SU-DHL-6 (cell line): ENCODE data around the gene FRK.

Experiments
- H2AFZ ChIP-seq: fragments of 200-600 bp; sonication (generic); 2 replicates; pipeline ENCODE4 v1.6.1; 2014; ENCODE audit warnings: low read depth, mild to moderate bottlenecking, moderate library complexity, mixed read lengths, antibody characterized with exemption, low read length; ENCODE audit not compliant: severe bottlenecking
- H3F3A ChIP-seq: fragments of 200-600 bp; shearing (Covaris generic); 2 replicates; pipeline ENCODE4 v1.6.0; 2016; ENCODE audit warnings: antibody characterized with exemption, mild to moderate bottlenecking; ENCODE audit not compliant: insufficient read depth
- H3K27ac ChIP-seq: fragments of 200-600 bp; sonication (generic); 2 replicates; pipeline ENCODE4 v1.5.1; 2016; ENCODE audit warnings: low read depth, mild to moderate bottlenecking, low read length, moderate library complexity, mixed read lengths
- H3K27me3 ChIP-seq: fragments of 200-600 bp; sonication (generic), shearing (Covaris generic); 2 replicates; pipeline ENCODE4 v1.6.0; 2014; ENCODE audit warnings: mild to moderate bottlenecking, low read length
- H3K36me3 ChIP-seq: fragments of 200-600 bp; sonication (generic); 2 replicates; pipeline ENCODE4 v1.6.1; 2014; ENCODE audit warnings: mild to moderate bottlenecking, low read length, mixed read lengths
- H3K4me2 ChIP-seq: fragments of 300-600, 200-600 bp; shearing (Covaris generic), sonication (generic); 2 replicates; pipeline ENCODE4 v1.6.0; 2014; ENCODE audit warnings: low read length, low read depth, mild to moderate bottlenecking; ENCODE audit not compliant: poor library complexity, severe bottlenecking
- H3K4me3 ChIP-seq: fragments of 200-600 bp; sonication (generic); 2 replicates; pipeline ENCODE4 v1.5.1; 2014; ENCODE audit warnings: antibody characterized with exemption, low read length, mild to moderate bottlenecking, mixed read lengths; ENCODE audit not compliant: insufficient read depth, poor library complexity, severe bottlenecking
- H3K79me2 ChIP-seq: fragments of 200-600 bp; sonication (generic); 2 replicates; pipeline ENCODE4 v1.6.1; 2014; ENCODE audit warnings: mild to moderate bottlenecking, low read length, moderate library complexity; ENCODE audit not compliant: insufficient read depth
- H3K9ac ChIP-seq: fragments of 200-600 bp; sonication (generic); 2 replicates; pipeline ENCODE4 v1.7.0; 2014; ENCODE audit warnings: mild to moderate bottlenecking, low read length
- H3K9me2 ChIP-seq: fragments of 200-600 bp; sonication (generic); replicated peaks from 2 replicates; pipeline ENCODE4 v1.6.1; 2014; ENCODE audit warnings: low read length; ENCODE audit not compliant: insufficient read depth
- H3K9me3 ChIP-seq: fragments of 200-600 bp; sonication (generic); 2 replicates; pipeline ENCODE4 v1.6.1; 2014; ENCODE audit warnings: low read length, mixed read lengths; ENCODE audit not compliant: insufficient read depth
- H4K20me1 ChIP-seq: fragments of 200-600 bp; sonication (generic); 2 replicates; pipeline ENCODE4 v1.6.1; 2014; ENCODE audit warnings: low read depth, mild to moderate bottlenecking, antibody characterized with exemption, low read length, moderate library complexity, mixed read lengths
- CTCF ChIP-seq: fragments of 200-600 bp; sonication (generic); IDR thresholded peaks from one replicate; pipeline ENCODE4 v1.5.1; 2017; ENCODE audit warnings: antibody characterized with exemption, mild to moderate bottlenecking, low read length, moderate library complexity; ENCODE audit not compliant: insufficient read depth, poor library complexity, severe bottlenecking
- EZH2phosphoT487 ChIP-seq: fragments of 200-600 bp; sonication (generic), shearing (Covaris generic); conservative IDR thresholded peaks from 2 replicates; pipeline ENCODE4 v1.6.1; 2018; ENCODE audit warnings: mild to moderate bottlenecking, antibody characterized with exemption, low read length, moderate library complexity, mixed read lengths

FRK gene

DNA sequence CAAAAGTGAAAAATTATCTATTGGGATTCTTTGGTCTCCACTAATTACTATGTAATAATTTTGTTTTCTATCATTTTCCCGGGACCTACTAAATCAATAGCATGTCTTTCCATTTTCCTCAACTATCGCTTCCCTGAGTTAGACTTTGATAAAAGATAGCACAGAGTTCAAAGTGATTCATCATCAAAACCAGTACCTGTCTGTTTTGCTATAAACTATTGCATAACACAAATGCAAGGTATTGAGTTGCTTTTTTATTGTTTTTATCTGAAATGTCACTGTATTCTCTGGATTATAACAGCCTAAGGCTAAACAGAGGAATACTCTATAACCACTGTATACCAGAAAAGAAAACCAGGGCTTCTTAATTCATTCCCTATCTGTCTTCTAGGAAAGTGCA is 19.7 kb downstream of the FRK start:
- TF ChIP-seq EZH2phosphoT487, result no peak
- no peak for TF ChIP-seq CTCF
- Histone ChIP-seq H3K4me2 (no peak overlapping the region), H3K9me3 (no peaks in the 10 kb centered on the region), H4K20me1 (no peaks in the 10 kb centered on the region), H3K27ac (no peak overlapping the region), H3F3A (no peaks in the 10 kb centered on the region), H3K4me3 (no peak overlapping the region), H3K36me3 (no peaks in the 10 kb centered on the region), H3K27me3 (no peaks in the 10 kb centered on the region), H3K79me2 (no peaks in the 10 kb centered on the region), H3K9ac (no peak overlapping the region), H2AFZ (no peak overlapping the region), H3K9me2 (no peaks in the 10 kb centered on the region)

- Histone ChIP-seq H3K79me2 (no peaks in the 10 kb centered on the region), H3K4me2 (no peak overlapping the region), H3K27me3 (no peaks in the 10 kb centered on the region), H3K9me3 (no peaks in the 10 kb centered on the region), H3F3A (no peaks in the 10 kb centered on the region), H3K36me3 (no peaks in the 10 kb centered on the region), H3K4me3 (no peak overlapping the region), H2AFZ (no peak overlapping the region), H3K9ac (no peak overlapping the region), H3K27ac (no peak overlapping the region), H3K9me2 (no peaks in the 10 kb centered on the region), H4K20me1 (no peaks in the 10 kb centered on the region)
- TF ChIP-seq CTCF, result no peak
- TF ChIP-seq EZH2phosphoT487, result no peak
Measured at GRCh38 chr6:116036885-116037284, 23.8 kb downstream of the FRK start.

DNA sequence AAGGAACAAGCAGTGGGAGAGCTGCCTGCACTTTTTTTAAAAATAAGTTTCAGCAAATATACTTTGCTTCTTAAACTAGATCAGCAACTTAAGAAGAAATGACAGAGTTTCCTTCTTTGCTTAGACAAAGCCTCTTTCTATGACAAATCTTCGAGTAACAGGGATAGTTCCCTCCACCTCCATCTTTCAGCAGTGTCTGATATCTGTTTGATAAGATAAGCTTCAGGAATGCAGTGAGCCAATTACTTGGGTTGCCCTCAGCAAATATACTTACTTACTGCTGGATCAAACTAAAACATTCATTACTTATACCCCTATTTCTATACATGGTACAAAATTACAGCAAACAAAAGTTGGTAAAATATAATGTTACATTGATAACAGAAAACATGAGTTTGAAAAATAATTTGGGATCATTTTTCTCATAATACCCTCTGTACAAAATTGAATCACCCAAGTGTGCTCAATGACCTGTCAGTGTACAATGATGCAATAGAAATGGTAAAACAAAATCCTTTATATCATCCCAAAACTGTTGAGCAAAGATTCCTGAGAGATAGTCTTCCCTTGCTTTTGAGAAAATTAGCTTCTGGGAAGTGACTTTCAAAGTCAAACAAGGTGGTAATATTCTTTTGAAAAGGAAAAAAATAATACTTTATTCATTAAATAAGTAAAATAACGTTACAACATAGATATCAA is 24.5 kb downstream of the FRK start:
- Histone ChIP-seq H3K4me3 (no peak overlapping the region), H2AFZ (no peak overlapping the region), H4K20me1 (no peaks in the 10 kb centered on the region), H3K9ac (no peak overlapping the region), H3K9me3 (no peaks in the 10 kb centered on the region), H3K27ac (no peak overlapping the region), H3K79me2 (no peaks in the 10 kb centered on the region), H3K9me2 (no peaks in the 10 kb centered on the region), H3K27me3 (no peaks in the 10 kb centered on the region), H3K36me3 (no peaks in the 10 kb centered on the region), H3F3A (no peaks in the 10 kb centered on the region), H3K4me2 (no peak overlapping the region)
- no peak for TF ChIP-seq EZH2phosphoT487
- TF ChIP-seq CTCF, result no peak
